Heart right ventricle (tissue), 16 donors: ENCODE measurements around the gene DES. TPM values are rescaled to one million over a fixed set of nuclear protein-coding genes. Genes with fewer than 3 reads are reported as not detected.

Source experiments
- ATAC-seq, 8 donors: fragments of 200-7000 bp; cut with Tn5 transposase; one replicate each; pipeline ENCODE4 v1.9.1; 2020; ENCODE audit warnings: mild to moderate bottlenecking in 8 of 8, moderate library complexity in 8 of 8, moderate number of reproducible peaks in 1 of 8
- DNase-seq, 2 donors: peaks; one replicate each; pipeline ENCODE4 v3.0.0-alpha.2; 2020
- H3K27ac ChIP-seq, 10 donors: fragments of 200-600 bp; sonication (generic) in 2 of 10; one replicate each; pipeline versions ENCODE4 v1.5.0 to v1.8.0; 2020 to 2022; ENCODE audit warnings: mild to moderate bottlenecking in 3 of 10
- H3K27me3 ChIP-seq, 7 donors: fragments of 200-600 bp; one replicate each; pipeline ENCODE4 v1.8.0; 2021 to 2022; ENCODE audit warnings: mild to moderate bottlenecking in 2 of 7
- H3K36me3 ChIP-seq, 9 donors: fragments of 200-600 bp; sonication (generic) in 1 of 9; one replicate each; pipeline versions ENCODE4 v1.5.0 to v1.8.0; 2020 to 2022; ENCODE audit warnings: mild to moderate bottlenecking in 2 of 9
- H3K4me1 ChIP-seq, 9 donors: fragments of 200-600 bp; sonication (generic) in 1 of 9; one replicate each; pipeline versions ENCODE4 v1.5.0 to v1.8.0; 2020 to 2022; ENCODE audit warnings: mild to moderate bottlenecking in 4 of 9
- H3K4me3 ChIP-seq, 10 donors: fragments of 200-600 bp; sonication (generic) in 2 of 10; one replicate each; pipeline versions ENCODE4 v1.5.0 to v1.8.0; 2020 to 2022; ENCODE audit warnings: mild to moderate bottlenecking in 7 of 10, moderate library complexity in 2 of 10
- H3K9me3 ChIP-seq, 11 donors: fragments of 200-600 bp in 10 of 11; sonication (generic) in 2 of 11; one replicate each; pipeline versions ENCODE4 v1.5.0 to v1.8.0; 2013 to 2022; ENCODE audit warnings: mild to moderate bottlenecking in 2 of 11, control low read depth in 1 of 11, moderate library complexity in 1 of 11
- CTCF ChIP-seq, 9 donors: fragments of 200-600 bp; sonication (generic) in 2 of 9; IDR thresholded peaks; one replicate each; pipeline versions ENCODE4 v1.5.0 to v1.8.0; 2021 to 2022; ENCODE audit warnings: antibody characterized with exemption in 9 of 9, mild to moderate bottlenecking in 5 of 9, moderate library complexity in 1 of 9
- WGBS, 2 donors: extraction: QIAGEN DNeasy Blood & Tissue Kit; methylation state at CpG; one replicate each; pipeline ENCODE4 v1.1.7; 2013; ENCODE audit warnings: inconsistent platforms in 1 of 2; 5-methylcytosine and 5-hydroxymethylcytosine counted together
- intact Hi-C, 10 donors: fragments of 100-400 bp; cut with DNase I; formaldehyde crosslinking; loops; one replicate each; pipeline versions ENCODE4 v1.11.1 to v1.14.2; 2022
- polyA plus RNA-seq, 2 donors: library from polyadenylated mRNA; stranded (reverse); fragments of 200-250 nt; gene quantifications; one replicate each; pipeline ENCODE4 v1.2.3, GENCODE V29; 2013
- total RNA-seq, 10 donors: library from RNA; stranded (reverse); fragmentation: NEBNext Ultra II Directional in 3 of 10; extraction: Animal tissue kit (Norgen Biotek cat#: 25700) in 3 of 10; gene quantifications; one replicate each; pipeline versions ENCODE4 v1.2.1 to v1.2.4, GENCODE V29; 2021 to 2023
- donor health status: Arrhythmogenic right ventricular cardiomyopathy.
- donor health status: ischemic (EF 13 %, LVEDD 7.1; RV severe dilation, severe dysfunction).
- donor health status: healthy with polysubstance abuse.
- donor health status: DM: no; HTN: yes; CAD: no.
- donor health status: DM: no; HTN: no; CAD: no.
- donor health status: ischemic (EF 25% LVEDD 6.9; RV normal size, moderate dysfunction).
- donor health status: ischemic (EF 25% LVEDD 5.7; RV mildly dilated, moderate dysfunction).
- donor health status: healthy.
- donor health status: DM: yes; HTN: yes; CAD: no.
- donor health status: Ischemic cardiomyopathy.
- donor health status: ischemic (EF 35%, LVEDD 5.7; RV mildly dilated, moderate dysfunction).
- donor health status: nonischemic (EF 11% LVEDD 7.7; RV severe dilation, severe dysfunction).
- donor health status: DM: yes; HTN: yes; CAD: no.
- donor health status: PGD.
- donor health status: ischemic (EF 29% LVEDD 5.4; RV normal size, mild dysfunction).
- donor health status: nonischemic (EF 23%, LVEDD 6.1; RV moderate dilation, normal function).

DES gene
- total and polyA plus RNA-seq, 12 donors, result 12,560 to 18,019 (median 15,816) TPM

- WGBS, 2 donors, result 88 to 89% methylated on average over 23 of the region's 23 CpGs
- peaks cover 0 to 78% (median 31%) of the 10 kb centered on the region in 9 donors for H3K4me1 ChIP-seq
- peaks cover 0 to 49% (median 0%) of the 10 kb centered on the region in 9 donors for H3K36me3 ChIP-seq
Measured at GRCh38 chr2:219468410-219469185, 50.4 kb downstream of the DES start.

GRCh38 chr2:219469186-219469724 lies 51.1 kb downstream of the DES start:
- ATAC-seq, result peak in 6 of 8 donors; percentile 28 to 72 (median 62)
- no peaks in the 10 kb centered on the region for H3K27me3 ChIP-seq
- H3K4me1 ChIP-seq, result peaks cover 0 to 72% (median 30%) of the 10 kb centered on the region in 9 donors
- no peak overlapping the region for H3K4me3 ChIP-seq
- TF ChIP-seq CTCF (IDR thresholded peaks at IDR 0.05), result no peak
- peaks cover 0 to 51% (median 0%) of the 10 kb centered on the region in 9 donors for H3K36me3 ChIP-seq
- H3K9me3 ChIP-seq, result no peaks in the 10 kb centered on the region
- peak overlapping the region in 8 of 10 donors; percentile 9 to 78 (median 40) for H3K27ac ChIP-seq
- intact Hi-C loops, result no loop called here
- peak in 1 of 2 donors; percentile 31 for DNase-seq
- whole genome bisulfite sequencing, 2 donors, result 74 to 87% methylated on average over 16 of the region's 16 CpGs

More at GRCh38 chr2:219468410-219469185, 50.4 kb downstream of the DES start:
- no peaks in the 10 kb centered on the region for H3K27me3 ChIP-seq
- no peak overlapping the region for H3K4me3 ChIP-seq
- H3K27ac ChIP-seq, result peak overlapping the region in 6 of 10 donors; percentile 9 to 78 (median 54)
- H3K9me3 ChIP-seq, result no peaks in the 10 kb centered on the region
- no peak for TF ChIP-seq CTCF (IDR thresholded peaks at IDR 0.05)
- ATAC-seq (peak in 3 of 8 donors; percentile 0 to 4 (median 3)), DNase-seq (no peak)
- intact Hi-C loops, result no loop called here

GRCh38 chr2:219470429-219470828 lies 52.3 kb downstream of the DES start:
- WGBS, 2 donors, result 29 to 44% methylated on average over 4 of the region's 4 CpGs
- no peak overlapping the region for H3K4me3 ChIP-seq
- ATAC-seq (peak in 6 of 8 donors; percentile 6 to 54 (median 18)), DNase-seq (no peak)
- no peak for TF ChIP-seq CTCF (IDR thresholded peaks at IDR 0.05)
- intact Hi-C loops, result no loop called here
- no peaks in the 10 kb centered on the region for H3K9me3 ChIP-seq
- H3K36me3 ChIP-seq, result peaks cover 0 to 42% (median 0%) of the 10 kb centered on the region in 9 donors
- H3K27ac ChIP-seq, result peak overlapping the region in 7 of 10 donors; percentile 28 to 78 (median 55)
- H3K4me1 ChIP-seq, result peaks cover 0 to 69% (median 26%) of the 10 kb centered on the region in 9 donors
- no peaks in the 10 kb centered on the region for H3K27me3 ChIP-seq

- intact Hi-C loops, result no loop called here
- H3K27ac ChIP-seq, result peak overlapping the region in 4 of 10 donors; percentile 50 to 78 (median 60)
Measured at GRCh38 chr2:219471476-219472371, 53.5 kb downstream of the DES start.

More at GRCh38 chr2:219471476-219472371, 53.5 kb downstream of the DES start:
- DNase-seq (no peak), ATAC-seq (no peak)
- TF ChIP-seq CTCF (IDR thresholded peaks at IDR 0.05), result no peak
- Histone ChIP-seq H3K4me1 (peaks cover 4 to 69% (median 20%) of the 10 kb centered on the region in 9 donors), H3K9me3 (no peaks in the 10 kb centered on the region), H3K36me3 (peaks cover 0 to 35% (median 0%) of the 10 kb centered on the region in 9 donors), H3K27me3 (no peaks in the 10 kb centered on the region), H3K4me3 (no peak overlapping the region)
- WGBS, 2 donors, result 80 to 83% methylated on average over 22 of the region's 22 CpGs
